Measurements from ENCODE around the gene SMARCE1.

SMARCE1 gene

DNA sequence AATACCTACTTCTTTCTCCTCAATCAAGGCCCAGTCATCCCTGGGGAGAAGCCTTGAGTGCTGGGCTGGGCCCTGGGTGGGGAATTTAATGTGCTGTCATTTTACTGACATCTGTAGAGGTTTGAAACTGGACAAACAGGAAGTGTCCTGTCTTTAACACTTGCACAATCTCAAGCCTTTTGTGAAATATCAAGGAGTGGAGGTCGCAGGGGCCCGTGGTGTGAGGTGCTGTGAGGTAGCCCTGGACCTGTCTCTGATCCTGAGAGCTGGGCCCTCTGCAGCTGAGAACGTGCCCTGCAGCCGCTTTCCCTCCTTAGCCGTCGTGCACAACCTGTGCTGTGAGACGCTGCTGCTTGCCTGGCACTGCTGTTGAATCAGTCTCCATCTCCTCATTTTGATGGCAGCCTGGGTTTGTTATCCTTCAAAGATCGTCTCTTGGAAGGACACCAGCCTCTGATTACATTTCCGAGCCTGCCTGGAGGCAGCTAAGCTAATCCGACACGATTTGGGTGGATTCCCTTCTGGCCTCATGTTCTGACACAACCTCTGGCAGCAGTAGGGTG, 29.9 kb downstream of the SMARCE1 start:
- TF ChIP-seq, protein P1, sequence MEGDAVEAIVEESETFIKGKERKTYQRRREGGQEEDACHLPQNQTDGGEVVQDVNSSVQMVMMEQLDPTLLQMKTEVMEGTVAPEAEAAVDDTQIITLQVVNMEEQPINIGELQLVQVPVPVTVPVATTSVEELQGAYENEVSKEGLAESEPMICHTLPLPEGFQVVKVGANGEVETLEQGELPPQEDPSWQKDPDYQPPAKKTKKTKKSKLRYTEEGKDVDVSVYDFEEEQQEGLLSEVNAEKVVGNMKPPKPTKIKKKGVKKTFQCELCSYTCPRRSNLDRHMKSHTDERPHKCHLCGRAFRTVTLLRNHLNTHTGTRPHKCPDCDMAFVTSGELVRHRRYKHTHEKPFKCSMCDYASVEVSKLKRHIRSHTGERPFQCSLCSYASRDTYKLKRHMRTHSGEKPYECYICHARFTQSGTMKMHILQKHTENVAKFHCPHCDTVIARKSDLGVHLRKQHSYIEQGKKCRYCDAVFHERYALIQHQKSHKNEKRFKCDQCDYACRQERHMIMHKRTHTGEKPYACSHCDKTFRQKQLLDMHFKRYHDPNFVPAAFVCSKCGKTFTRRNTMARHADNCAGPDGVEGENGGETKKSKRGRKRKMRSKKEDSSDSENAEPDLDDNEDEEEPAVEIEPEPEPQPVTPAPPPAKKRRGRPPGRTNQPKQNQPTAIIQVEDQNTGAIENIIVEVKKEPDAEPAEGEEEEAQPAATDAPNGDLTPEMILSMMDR (IDR thresholded peaks at IDR 0.05; ENCODE audit: unreplicated experiment in 3 of 3) = no peak
- Mint-ChIP-seq H3K4me1 (peaks cover 10% of the 10 kb centered on the region), H3K27ac (no peak overlapping the region), H3K36me3 (ENCODE audit: low read depth) (no peaks in the 10 kb centered on the region), H3K9me3 (no peaks in the 10 kb centered on the region), H3K4me3 (no peak overlapping the region), H3K27me3 (ENCODE audit: low read depth) (peaks cover 40% of the 10 kb centered on the region)

DNA sequence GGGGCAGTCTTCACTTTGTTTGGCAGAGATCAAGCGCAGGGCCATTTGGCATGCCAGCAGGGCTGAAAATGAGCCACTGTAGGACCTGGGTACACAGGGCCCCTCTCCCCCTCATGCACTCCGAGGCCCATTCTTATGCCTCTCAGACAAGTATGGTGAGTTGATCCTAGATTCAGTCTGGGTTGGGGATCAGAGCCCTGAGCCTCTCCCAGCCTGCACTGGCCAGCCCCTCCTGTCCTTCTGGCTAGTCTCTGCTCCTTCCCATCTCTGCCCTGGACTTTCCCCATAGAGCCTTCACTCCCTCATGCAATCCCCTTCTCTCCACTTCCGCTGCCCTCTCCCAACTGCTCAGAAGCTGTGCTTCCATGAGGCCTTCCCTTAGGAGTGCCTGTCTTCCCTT, 31.0 kb downstream of the SMARCE1 start:
- H3K4me3 Mint-ChIP-seq = no peak overlapping the region
- no peaks in the 10 kb centered on the region for H3K36me3 Mint-ChIP-seq (ENCODE audit: low read depth)
- peaks cover 47% of the 10 kb centered on the region for H3K27me3 Mint-ChIP-seq (ENCODE audit: low read depth)
- peaks cover 10% of the 10 kb centered on the region for H3K4me1 Mint-ChIP-seq
- TF ChIP-seq, protein P1 (IDR thresholded peaks at IDR 0.05; ENCODE audit: unreplicated experiment in 3 of 3) = no peak
- H3K9me3 Mint-ChIP-seq = no peaks in the 10 kb centered on the region
- H3K27ac Mint-ChIP-seq = no peak overlapping the region

DNA sequence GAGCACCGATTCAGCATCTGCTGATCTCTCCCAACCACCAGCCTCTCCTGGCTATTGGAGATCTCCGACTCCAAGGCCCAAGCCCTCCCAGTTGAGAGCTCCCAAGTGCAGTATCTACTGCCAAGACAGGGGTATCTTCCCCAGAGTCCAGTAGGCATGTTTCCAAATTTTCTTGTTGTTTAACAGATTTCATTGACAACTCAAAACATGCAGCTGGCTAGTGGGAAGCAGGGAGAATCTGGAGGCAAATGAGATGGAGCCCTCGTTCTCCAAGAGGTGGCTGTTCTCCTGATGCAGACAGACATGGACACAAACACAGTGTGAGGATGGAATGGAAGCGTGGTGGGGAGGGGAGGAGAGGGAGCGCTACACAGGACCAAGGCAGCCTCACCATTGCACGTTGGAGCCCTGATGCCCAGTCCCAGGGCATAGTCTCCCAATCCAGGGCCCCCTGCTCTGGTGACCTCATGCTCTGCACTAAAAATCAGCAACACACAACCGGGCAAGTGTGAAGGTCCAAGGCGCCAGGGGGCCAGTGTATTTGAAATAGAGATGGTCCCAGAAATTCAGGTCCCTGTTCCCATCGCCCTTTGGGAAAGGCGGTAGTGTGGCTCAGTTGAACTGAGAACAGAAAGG, 31.7 kb downstream of the SMARCE1 start:
- Mint-ChIP-seq H3K27me3 (ENCODE audit: low read depth) (peaks cover 50% of the 10 kb centered on the region), H3K4me1 (peaks cover 10% of the 10 kb centered on the region), H3K36me3 (ENCODE audit: low read depth) (no peaks in the 10 kb centered on the region), H3K9me3 (no peaks in the 10 kb centered on the region), H3K4me3 (no peak overlapping the region), H3K27ac (no peak overlapping the region)
- TF ChIP-seq, protein P1 (IDR thresholded peaks at IDR 0.05; ENCODE audit: unreplicated experiment in 3 of 3) = no peak

- H3K4me1 Mint-ChIP-seq = peaks cover 5% of the 10 kb centered on the region
- no peak overlapping the region for H3K27ac Mint-ChIP-seq
- H3K9me3 Mint-ChIP-seq = no peaks in the 10 kb centered on the region
- no peak overlapping the region for H3K4me3 Mint-ChIP-seq
- peaks cover 49% of the 10 kb centered on the region for H3K27me3 Mint-ChIP-seq (ENCODE audit: low read depth)
- TF ChIP-seq, protein P1 (IDR thresholded peaks at IDR 0.05; ENCODE audit: unreplicated experiment in 3 of 3) = peak in 2 of 3 experiments; percentile 32 to 51
- no peaks in the 10 kb centered on the region for H3K36me3 Mint-ChIP-seq (ENCODE audit: low read depth)
Observed at GRCh38 chr17:40615068-40615840, 32.4 kb downstream of the SMARCE1 start.

GRCh38 chr17:40614431-40615067, 33.1 kb downstream of the SMARCE1 start:
- no peaks in the 10 kb centered on the region for H3K36me3 Mint-ChIP-seq (ENCODE audit: low read depth)
- H3K27ac Mint-ChIP-seq = no peak overlapping the region
- H3K4me3 Mint-ChIP-seq = no peak overlapping the region
- TF ChIP-seq, protein P1 (IDR thresholded peaks at IDR 0.05; ENCODE audit: unreplicated experiment in 3 of 3) = no peak
- H3K9me3 Mint-ChIP-seq = no peaks in the 10 kb centered on the region
- H3K27me3 Mint-ChIP-seq (ENCODE audit: low read depth) = peaks cover 50% of the 10 kb centered on the region
- H3K4me1 Mint-ChIP-seq = no peaks in the 10 kb centered on the region

All from nephron (organoid).